GM12878 (cell line): ENCODE results near the gene XPC. TPM values are rescaled to one million over a fixed set of nuclear protein-coding genes. Genes with fewer than 3 reads are reported as not detected.

Experiments used
- ATAC-seq: fragments of 200-7000 bp; cut with Tn5 transposase; 3 replicates; pipeline ENCODE4 v1.9.1; 2020; ENCODE audit warnings: mild to moderate bottlenecking, moderate library complexity
- BruUV-seq: library from RNA; stranded (reverse); fragments of 400-500 nt; replicated peaks from 2 replicates; lab custom pipeline; 2021; lab: Mats Ljungman, UMichigan
- CTCF ChIA-PET: fragments of 300-600 bp; sonication (Branson Sonifier 250); formaldehyde crosslinking; extraction: SDS; loops from one replicate; lab custom pipeline; 2021; ENCODE audit warnings: inconsistent platforms; lab: Yijun Ruan, JAX
- POLR2A ChIA-PET: fragments of 350-600 bp; formaldehyde crosslinking; extraction: SDS; loops from one replicate; lab custom pipeline; 2021; ENCODE audit warnings: inconsistent platforms; lab: Charles Lee
- RAD21 ChIA-PET: fragments of 300-600 bp; sonication (Branson Sonifier 250); formaldehyde crosslinking; loops from one replicate; lab custom pipeline; 2023; ENCODE audit warnings: antibody characterized with exemption; ENCODE audit not compliant: unreplicated experiment; lab: Charles Lee
- SMC1A ChIA-PET: fragments of 300-600 bp; sonication (Branson Sonifier 250); formaldehyde crosslinking; loops from one replicate; lab custom pipeline; 2023; ENCODE audit not compliant: unreplicated experiment, uncharacterized antibody; lab: Charles Lee
- DNase-seq: peaks from one replicate; pipeline ENCODE4 v3.0.0-alpha.2; 2011; ENCODE audit warnings: low read depth, low spot score
- FAIRE-seq: peaks from 3 replicates; lab custom pipeline; 2011; peaks lifted over from hg19 to GRCh38; lab: Jason Lieb, UNC
- H2AFZ ChIP-seq: 2 replicates; pipeline ENCODE4 v1.6.0; 2011; ENCODE audit warnings: low read depth, low read length, control low read depth; ENCODE audit not compliant: control insufficient read depth
- H3K27ac ChIP-seq: 2 replicates; pipeline ENCODE4 v1.5.1; 2011; ENCODE audit warnings: control low read depth; ENCODE audit not compliant: control insufficient read depth, insufficient read depth
- H3K27me3 ChIP-seq, 2 experiments: replicated peaks in 1 of 2; 2 replicates each; pipeline versions ENCODE4 v1.6.0 to v1.6.1; 2011; ENCODE audit warnings: low read length in 1 of 2; ENCODE audit not compliant: control insufficient read depth in 2 of 2, insufficient read depth in 2 of 2
- H3K36me3 ChIP-seq, 2 experiments: 2 replicates each; pipeline ENCODE4 v1.5.1; 2011; ENCODE audit warnings: low read length in 1 of 2; ENCODE audit not compliant: control insufficient read depth in 2 of 2, insufficient read depth in 2 of 2
- H3K4me1 ChIP-seq: 2 replicates; pipeline ENCODE4 v1.6.1; 2011; ENCODE audit warnings: mild to moderate bottlenecking, low read length, moderate library complexity, mixed read lengths; ENCODE audit not compliant: control insufficient read depth, insufficient read depth
- H3K4me2 ChIP-seq: 2 replicates; pipeline ENCODE4 v1.6.0; 2011; ENCODE audit warnings: control low read depth; ENCODE audit not compliant: control insufficient read depth, insufficient read depth
- H3K4me3 ChIP-seq: fragments of 200-600 bp; sonication (generic); 2 replicates; pipeline ENCODE4 v1.5.1; 2016
- H3K79me2 ChIP-seq: 2 replicates; pipeline ENCODE4 v1.6.0; 2011; ENCODE audit warnings: low read length; ENCODE audit not compliant: control insufficient read depth, insufficient read depth
- H3K9ac ChIP-seq: 2 replicates; pipeline ENCODE4 v1.8.0; 2011; ENCODE audit warnings: low read length, control low read depth, mixed read lengths; ENCODE audit not compliant: control insufficient read depth, insufficient read depth
- H3K9me3 ChIP-seq: replicated peaks from 3 replicates; pipeline ENCODE4 v1.5.1; 2011; ENCODE audit warnings: mild to moderate bottlenecking, low read length; ENCODE audit not compliant: control insufficient read depth, insufficient read depth
- H4K20me1 ChIP-seq: 2 replicates; pipeline ENCODE4 v1.6.0; 2011; ENCODE audit not compliant: control insufficient read depth, insufficient read depth
- IRF4 ChIP-seq: IDR thresholded peaks from 2 replicates; pipeline ENCODE4 v1.6.1; 2011; ENCODE audit warnings: low read depth, low read length
- JUNB ChIP-seq: IDR thresholded peaks from 2 replicates; pipeline ENCODE4 v1.6.1; 2016; ENCODE audit warnings: antibody characterized with exemption, mild to moderate bottlenecking
- WGBS: methylation state at CpG from one replicate; pipeline ENCODE4 v1.1.6; 2016; ENCODE audit warnings: low lambda C conversion rate; ENCODE audit not compliant: insufficient replicate concordance, insufficient coverage; ENCODE audit errors: missing lambda C conversion rate; 5-methylcytosine and 5-hydroxymethylcytosine counted together
- in situ Hi-C: fragments of 300-500 bp; cut with MboI; formaldehyde crosslinking; loops from 9 replicates; pipeline ENCODE4 v1.14.3; 2018; ENCODE audit warnings: mixed read lengths
- intact Hi-C: fragments of 100-400 bp; cut with micrococcal nuclease; formaldehyde crosslinking; loops from one replicate; pipeline ENCODE4 v1.14.2; 2022; ENCODE audit not compliant: unreplicated experiment
- polyA plus RNA-seq, 11 experiments: library from polyadenylated mRNA; depleted of rRNA in 4 of 11; unstranded in 6 of 11; stranded (reverse) in 5 of 11; fragments of >200 nt; fragmentation: Nextera tagmentation in 4 of 11; fragmentation: Illumina TruSeq in 1 of 11; extraction: Ambion mirVana in 4 of 11; extraction: Trizol in 1 of 11; gene quantifications; 1 replicate in 1 of 11; 2 replicates in 10 of 11; pipeline versions ENCODE4 v1.2.1 to v1.2.3, GENCODE V29; 2011 to 2016; ENCODE audit warnings: inconsistent platforms in 2 of 11, missing spikeins in 2 of 11, low read depth in 1 of 11
- total RNA-seq, 4 experiments: library from RNA; depleted of rRNA in 3 of 4; stranded (reverse); fragments of >200 nt in 3 of 4; fragmentation: Illumina TruSeq in 1 of 4; extraction: Trizol in 1 of 4; gene quantifications; 2 replicates each; pipeline versions ENCODE4 v1.2.1 to v1.2.3, GENCODE V29; 2013 to 2021
- TF ChIP-seq, protein P1 (sequence below): fragments of 150-350 bp; IDR thresholded peaks from 2 replicates; pipeline ENCODE4 v1.6.1; 2016; ENCODE audit warnings: low read depth, low read length

Gene XPC
- total and polyA plus RNA-seq, 10 of the 15 experiments (the other 5 are each of a cell fraction or from before 2014, with no cell fraction given), result 4.0 to 48.3 (median 29.8) TPM

DNA sequence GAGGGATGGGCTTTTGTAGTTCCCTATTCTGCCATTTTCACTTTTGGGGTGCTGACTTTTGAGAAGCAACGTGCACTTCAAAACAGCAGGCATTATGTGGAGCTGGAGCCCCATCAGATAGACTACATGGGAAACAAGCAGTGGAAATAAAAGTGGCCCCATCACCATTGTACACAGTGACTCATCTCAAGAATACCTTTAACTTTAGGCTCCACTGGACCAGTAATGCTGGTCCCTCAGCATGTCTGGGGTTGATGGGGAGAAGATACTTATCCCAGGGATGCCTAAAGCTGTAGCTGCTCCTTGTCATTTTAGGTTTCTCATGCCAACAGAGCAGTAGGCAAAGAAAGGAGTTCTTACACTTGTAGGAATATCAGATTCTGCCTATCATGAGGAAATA is 45.2 kb upstream of the XPC start:
- ChIA-PET CTCF (interaction anchor here (0.9 to 1.9 kb wide), 3 partner anchors 11 to 33 kb away, joined by 3 to 8 read pairs (median 4); no protein-coding TSS in a partner anchor), RAD21 (interaction anchor here (2.5 kb wide), 1 partner anchor 20 kb away, joined by 5 read pairs; no protein-coding TSS in a partner anchor)
- WGBS, result 0% methylated on average over 1 of the region's 1 CpG

More for the DNA sequence above, 45.2 kb upstream of the XPC start:
- in situ Hi-C loops (no loop called here), intact Hi-C loops (no loop called here)
- SMC1A ChIA-PET, result interaction anchor here (1.0 to 1.3 kb wide), 2 partner anchors 13 to 38 kb away, joined by 3 read pairs; no protein-coding TSS in a partner anchor
- peaks cover 3% of the 10 kb centered on the region for H3K9me3 ChIP-seq
- no peaks in the 10 kb centered on the region for H3K27me3 ChIP-seq
- BruUV-seq, result no TSS peak
- no peak overlapping the region for H3K9ac ChIP-seq
- POLR2A ChIA-PET, result interaction anchor here (0.6 kb wide), 1 partner anchor 13 kb away, joined by 3 read pairs; no protein-coding TSS in a partner anchor
- H2AFZ ChIP-seq, result no peak overlapping the region
- ATAC-seq, result peak; percentile 79
- TF ChIP-seq IRF4 (0 out of 2 replicates have a peak, but pooled peaks have one; percentile 27), JUNB (0 out of 2 replicates have a peak, but pooled peaks have one; percentile 17)
- TF ChIP-seq, protein P1, sequence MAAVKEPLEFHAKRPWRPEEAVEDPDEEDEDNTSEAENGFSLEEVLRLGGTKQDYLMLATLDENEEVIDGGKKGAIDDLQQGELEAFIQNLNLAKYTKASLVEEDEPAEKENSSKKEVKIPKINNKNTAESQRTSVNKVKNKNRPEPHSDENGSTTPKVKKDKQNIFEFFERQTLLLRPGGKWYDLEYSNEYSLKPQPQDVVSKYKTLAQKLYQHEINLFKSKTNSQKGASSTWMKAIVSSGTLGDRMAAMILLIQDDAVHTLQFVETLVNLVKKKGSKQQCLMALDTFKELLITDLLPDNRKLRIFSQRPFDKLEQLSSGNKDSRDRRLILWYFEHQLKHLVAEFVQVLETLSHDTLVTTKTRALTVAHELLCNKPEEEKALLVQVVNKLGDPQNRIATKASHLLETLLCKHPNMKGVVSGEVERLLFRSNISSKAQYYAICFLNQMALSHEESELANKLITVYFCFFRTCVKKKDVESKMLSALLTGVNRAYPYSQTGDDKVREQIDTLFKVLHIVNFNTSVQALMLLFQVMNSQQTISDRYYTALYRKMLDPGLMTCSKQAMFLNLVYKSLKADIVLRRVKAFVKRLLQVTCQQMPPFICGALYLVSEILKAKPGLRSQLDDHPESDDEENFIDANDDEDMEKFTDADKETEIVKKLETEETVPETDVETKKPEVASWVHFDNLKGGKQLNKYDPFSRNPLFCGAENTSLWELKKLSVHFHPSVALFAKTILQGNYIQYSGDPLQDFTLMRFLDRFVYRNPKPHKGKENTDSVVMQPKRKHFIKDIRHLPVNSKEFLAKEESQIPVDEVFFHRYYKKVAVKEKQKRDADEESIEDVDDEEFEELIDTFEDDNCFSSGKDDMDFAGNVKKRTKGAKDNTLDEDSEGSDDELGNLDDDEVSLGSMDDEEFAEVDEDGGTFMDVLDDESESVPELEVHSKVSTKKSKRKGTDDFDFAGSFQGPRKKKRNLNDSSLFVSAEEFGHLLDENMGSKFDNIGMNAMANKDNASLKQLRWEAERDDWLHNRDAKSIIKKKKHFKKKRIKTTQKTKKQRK, result no peak
- FAIRE-seq, result peak; percentile 68
- DNase-seq, result no peak
- no peak overlapping the region for H3K27ac ChIP-seq
- H3K4me3 ChIP-seq, result no peak overlapping the region
- H3K4me2 ChIP-seq, result peak overlapping the region; percentile 26; the same call in 1 of the 2 replicates
- H3K79me2 ChIP-seq, result no peaks in the 10 kb centered on the region
- no peaks in the 10 kb centered on the region for H3K36me3 ChIP-seq
- H4K20me1 ChIP-seq, result no peaks in the 10 kb centered on the region
- H3K4me1 ChIP-seq, result peaks cover 10% of the 10 kb centered on the region
